ENCODE data around the gene NINL. TPM values are rescaled to one million over a fixed set of nuclear protein-coding genes. Genes with fewer than 3 reads are reported as not detected.
A peak's percentile ranks its signal among the peaks of the same experiment; 100 is the strongest.

NINL gene
- total and polyA plus RNA-seq, 2 experiments from 2014 or later = 26.4 to 61.3 TPM

DNA sequence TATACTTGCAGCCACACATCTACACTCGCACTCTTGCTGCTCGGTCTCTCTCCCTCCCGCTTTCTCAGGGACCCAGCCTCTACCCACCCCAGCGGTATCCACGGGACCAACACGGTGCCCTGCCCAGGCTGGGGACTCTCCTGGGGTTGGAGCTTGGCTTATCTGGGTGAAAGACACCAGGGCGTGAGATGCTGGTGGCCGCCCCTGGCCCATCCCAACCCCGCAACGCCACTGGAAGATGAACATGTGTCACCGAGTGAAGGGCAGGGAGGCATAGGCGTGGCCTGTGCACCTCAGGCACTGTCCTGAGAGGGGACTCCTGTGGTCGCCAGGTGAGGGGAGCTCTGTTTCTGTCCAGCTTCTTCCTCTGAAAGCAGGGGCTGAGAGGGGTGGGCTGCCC lies 47.4 kb downstream of the NINL start:
- TF ChIP-seq, protein P1, sequence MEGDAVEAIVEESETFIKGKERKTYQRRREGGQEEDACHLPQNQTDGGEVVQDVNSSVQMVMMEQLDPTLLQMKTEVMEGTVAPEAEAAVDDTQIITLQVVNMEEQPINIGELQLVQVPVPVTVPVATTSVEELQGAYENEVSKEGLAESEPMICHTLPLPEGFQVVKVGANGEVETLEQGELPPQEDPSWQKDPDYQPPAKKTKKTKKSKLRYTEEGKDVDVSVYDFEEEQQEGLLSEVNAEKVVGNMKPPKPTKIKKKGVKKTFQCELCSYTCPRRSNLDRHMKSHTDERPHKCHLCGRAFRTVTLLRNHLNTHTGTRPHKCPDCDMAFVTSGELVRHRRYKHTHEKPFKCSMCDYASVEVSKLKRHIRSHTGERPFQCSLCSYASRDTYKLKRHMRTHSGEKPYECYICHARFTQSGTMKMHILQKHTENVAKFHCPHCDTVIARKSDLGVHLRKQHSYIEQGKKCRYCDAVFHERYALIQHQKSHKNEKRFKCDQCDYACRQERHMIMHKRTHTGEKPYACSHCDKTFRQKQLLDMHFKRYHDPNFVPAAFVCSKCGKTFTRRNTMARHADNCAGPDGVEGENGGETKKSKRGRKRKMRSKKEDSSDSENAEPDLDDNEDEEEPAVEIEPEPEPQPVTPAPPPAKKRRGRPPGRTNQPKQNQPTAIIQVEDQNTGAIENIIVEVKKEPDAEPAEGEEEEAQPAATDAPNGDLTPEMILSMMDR (IDR thresholded peaks at IDR 0.05; ENCODE audit: low read depth, low read length) = no peak
- no peak overlapping the region for H3K27ac ChIP-seq
- no peaks in the 10 kb centered on the region for H3K9me3 ChIP-seq (ENCODE audit: low read depth)
- H3K4me3 ChIP-seq = no peak overlapping the region
- H3K27me3 ChIP-seq = no peaks in the 10 kb centered on the region
- DNase-seq (ENCODE audit: low read depth in 1 of 2, low spot score in 1 of 2) = no peak
- no peaks in the 10 kb centered on the region for H3K36me3 ChIP-seq
- H3K4me1 ChIP-seq (ENCODE audit: low read depth) = peaks cover 49% of the 10 kb centered on the region

DNA sequence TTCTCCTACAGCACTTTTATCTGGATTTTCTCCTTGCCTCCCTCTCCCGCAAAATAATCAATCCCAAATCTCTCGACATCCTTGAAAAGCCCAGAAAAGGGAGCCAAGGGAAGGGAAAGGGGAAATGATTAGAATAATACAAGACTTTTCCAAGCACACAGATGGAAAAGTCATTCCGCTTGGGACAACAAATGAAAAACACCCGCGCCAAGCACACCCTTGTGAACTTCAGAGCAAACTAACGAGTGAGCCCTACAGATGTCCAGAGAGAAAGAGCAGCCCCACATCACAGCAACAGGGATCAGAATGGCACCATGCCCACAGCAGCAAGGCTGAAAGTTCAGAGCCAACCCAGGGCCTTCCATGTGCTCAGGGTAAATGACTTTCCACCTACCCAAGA lies 49.6 kb downstream of the NINL start:
- Histone ChIP-seq H3K27ac (no peak overlapping the region), H3K27me3 (no peaks in the 10 kb centered on the region), H3K9me3 (ENCODE audit: low read depth) (no peaks in the 10 kb centered on the region), H3K4me3 (no peak overlapping the region), H3K36me3 (no peaks in the 10 kb centered on the region), H3K4me1 (ENCODE audit: low read depth) (peaks cover 40% of the 10 kb centered on the region)
- no peak for DNase-seq (ENCODE audit: low read depth in 1 of 2, low spot score in 1 of 2)
- TF ChIP-seq, protein P1 (IDR thresholded peaks at IDR 0.05; ENCODE audit: low read depth, low read length) = no peak

DNA sequence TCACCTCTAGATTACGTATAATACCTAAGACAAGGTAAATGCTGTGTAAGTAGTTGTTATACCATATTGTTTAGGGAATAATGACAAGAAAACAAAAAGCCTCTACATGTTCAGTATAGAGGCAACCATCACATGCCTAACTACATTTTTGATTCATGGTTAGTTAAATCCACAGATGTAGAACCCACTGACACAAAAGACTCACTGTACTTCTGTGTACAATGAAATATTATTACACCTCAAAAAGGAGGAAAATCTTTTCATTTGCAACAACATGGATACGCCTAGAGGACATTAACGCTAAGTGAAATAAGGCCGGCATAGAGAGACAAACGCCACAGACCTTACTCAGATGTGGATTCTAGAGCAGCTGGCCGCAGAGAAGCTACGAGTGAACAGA lies 50.5 kb downstream of the NINL start:
- no peaks in the 10 kb centered on the region for H3K27me3 ChIP-seq
- H3K36me3 ChIP-seq = no peaks in the 10 kb centered on the region
- H3K4me1 ChIP-seq (ENCODE audit: low read depth) = peaks cover 31% of the 10 kb centered on the region
- H3K27ac ChIP-seq = peak overlapping the region; percentile 63
- no peak overlapping the region for H3K4me3 ChIP-seq
- DNase-seq (ENCODE audit: low read depth in 1 of 2, low spot score in 1 of 2) = no peak
- no peaks in the 10 kb centered on the region for H3K9me3 ChIP-seq (ENCODE audit: low read depth)
- TF ChIP-seq, protein P1 (IDR thresholded peaks at IDR 0.05; ENCODE audit: low read depth, low read length) = no peak

DNA sequence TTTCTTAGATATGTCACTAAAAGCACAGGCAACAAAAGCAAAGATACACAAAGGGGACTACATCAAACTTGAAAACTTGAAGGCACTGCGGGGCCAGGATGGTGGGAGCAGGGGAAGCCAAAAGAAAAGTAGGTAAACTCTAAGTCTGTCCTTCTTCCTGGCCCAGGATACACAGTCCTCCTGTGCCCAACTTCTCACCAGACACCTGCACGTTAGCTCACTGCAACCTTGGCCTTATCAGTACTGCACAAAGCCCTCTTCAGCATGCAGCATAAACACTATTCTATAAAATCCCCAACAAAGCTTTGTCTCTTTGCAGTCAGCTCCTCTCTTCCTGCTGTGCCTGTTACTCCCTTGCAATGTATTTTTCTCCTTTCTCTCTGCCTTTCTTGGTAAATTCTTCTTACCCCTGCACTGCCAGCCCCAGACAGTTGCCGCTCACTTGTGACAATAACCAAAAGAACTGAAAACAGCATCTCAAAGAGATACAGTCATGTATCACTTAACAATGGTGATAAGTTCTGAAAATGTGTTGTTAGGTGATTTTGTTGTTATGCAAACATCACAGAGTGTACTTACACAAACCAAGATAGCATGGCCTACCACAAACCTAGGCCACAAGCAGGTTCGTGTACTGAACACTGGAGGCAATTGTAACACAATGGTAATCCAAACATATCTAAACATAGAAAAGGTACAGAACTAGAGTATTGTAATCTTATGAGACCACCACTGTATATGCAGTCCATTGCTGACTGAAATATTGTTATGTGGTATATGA lies 51.2 kb downstream of the NINL start:
- Histone ChIP-seq H3K9me3 (ENCODE audit: low read depth) (no peaks in the 10 kb centered on the region), H3K27ac (peak overlapping the region; percentile 64), H3K4me3 (no peak overlapping the region), H3K4me1 (ENCODE audit: low read depth) (peaks cover 24% of the 10 kb centered on the region), H3K27me3 (no peaks in the 10 kb centered on the region), H3K36me3 (no peaks in the 10 kb centered on the region)
- TF ChIP-seq, protein P1 (IDR thresholded peaks at IDR 0.05; ENCODE audit: low read depth, low read length) = no peak
- peak; percentile 6 to 15 for DNase-seq (ENCODE audit: low read depth in 1 of 2, low spot score in 1 of 2)

DNA sequence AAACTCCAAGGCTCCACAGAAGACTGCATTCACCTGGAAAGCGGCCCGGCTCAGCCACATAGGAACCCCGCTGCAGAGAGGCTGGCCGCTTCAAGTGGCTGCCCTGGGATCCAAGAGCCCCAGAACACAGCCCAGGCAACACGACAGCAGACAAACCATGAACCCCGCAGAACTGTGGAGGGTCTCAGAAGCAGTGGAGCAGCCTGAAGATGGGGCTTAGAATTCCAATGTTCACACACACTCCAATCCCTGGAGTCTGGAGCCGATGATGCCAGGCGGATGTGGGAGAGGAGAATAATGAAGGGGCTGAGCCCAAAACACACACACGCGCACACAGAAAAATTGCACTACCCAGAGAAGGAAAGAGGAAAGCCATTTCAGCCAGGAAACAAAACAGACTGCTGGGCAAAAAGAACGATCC lies 52.4 kb downstream of the NINL start:
- DNase-seq (ENCODE audit: low read depth in 1 of 2, low spot score in 1 of 2) = peak in 1 of 2 donors; percentile 40
- Histone ChIP-seq H3K27me3 (no peaks in the 10 kb centered on the region), H3K27ac (peak overlapping the region; percentile 64), H3K4me3 (no peak overlapping the region), H3K9me3 (ENCODE audit: low read depth) (no peaks in the 10 kb centered on the region), H3K4me1 (ENCODE audit: low read depth) (peaks cover 20% of the 10 kb centered on the region), H3K36me3 (no peaks in the 10 kb centered on the region)
- TF ChIP-seq, protein P1 (IDR thresholded peaks at IDR 0.05; ENCODE audit: low read depth, low read length) = no peak
